Stimulated activated CD4-positive, alpha-beta T cell treated with anti-CD3 and anti-CD28 coated beads, Interleukin-4, amount 100 ng/mL, for 48 hours (primary cell): Measurements from ENCODE around the gene HECTD4.

ENCODE experiments used
- DNase-seq, 2 donors: peaks; one replicate each; pipeline ENCODE4 v3.0.0-alpha.2; 2020; ENCODE audit warnings: low read depth in 2 of 2

HECTD4 gene

DNA sequence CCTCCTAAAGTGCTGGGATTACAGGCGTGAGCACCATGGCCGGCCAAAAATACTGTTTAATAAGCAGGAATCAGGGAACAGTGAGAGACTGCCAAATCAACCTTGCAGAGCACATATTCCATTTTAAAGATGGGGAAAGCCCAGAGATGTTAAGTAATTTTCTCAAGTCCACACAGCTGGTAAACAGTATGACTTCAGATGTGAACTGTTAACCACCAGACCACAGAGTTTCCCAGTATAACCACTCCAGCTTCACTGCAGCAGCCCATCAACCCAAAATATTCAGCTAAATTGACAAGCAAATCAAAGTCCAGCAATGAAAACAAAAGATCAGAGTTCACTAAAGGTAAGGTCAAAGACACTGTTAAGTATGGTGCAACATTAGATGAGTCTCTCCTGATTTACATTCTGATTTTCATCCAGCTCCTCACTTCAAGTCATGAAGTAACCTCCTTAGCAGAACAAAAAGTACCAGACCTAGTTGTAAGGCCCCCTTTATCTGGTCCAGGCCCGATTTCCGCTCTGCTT is 174.8 kb downstream of the HECTD4 start:
- no peak for DNase-seq

DNA sequence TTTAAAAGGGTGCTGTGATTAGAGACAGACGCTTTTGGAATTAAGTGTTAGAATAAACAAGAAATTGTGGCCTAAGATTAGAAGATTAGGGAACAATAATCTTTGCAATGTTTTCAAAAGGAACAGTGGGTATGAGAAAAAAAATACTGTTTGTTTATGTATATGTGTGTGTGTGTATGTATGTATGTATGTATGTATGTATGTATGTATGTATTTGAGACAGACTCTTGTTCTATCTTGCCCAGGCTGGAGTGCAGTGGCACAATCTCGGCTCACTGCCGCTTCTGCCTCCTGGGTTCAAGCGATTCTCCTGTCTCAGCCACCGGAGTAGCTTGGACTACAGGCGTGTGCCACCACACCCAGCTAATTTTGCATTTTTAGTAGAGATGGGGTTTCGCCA is 175.3 kb downstream of the HECTD4 start:
- DNase-seq = no peak

DNA sequence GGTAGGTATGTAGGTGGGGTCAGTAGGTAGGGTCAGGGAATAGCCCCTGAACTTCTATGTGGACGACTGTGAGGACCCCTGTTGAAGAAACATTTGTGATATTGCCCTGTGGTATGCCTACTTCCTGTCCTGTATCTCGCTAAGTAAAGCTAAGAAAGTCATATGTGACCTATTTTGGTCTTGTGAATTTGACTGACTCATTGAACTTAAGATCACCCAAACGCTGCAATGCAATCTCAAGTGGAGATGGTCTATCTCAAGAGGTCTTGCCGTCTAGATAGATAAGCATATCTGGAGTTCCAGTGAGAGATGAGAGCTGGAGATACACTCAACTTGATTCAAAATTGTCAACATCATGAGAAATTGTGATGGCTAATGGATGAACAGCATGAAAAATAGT is 183.1 kb downstream of the HECTD4 start:
- no peak for DNase-seq

DNA sequence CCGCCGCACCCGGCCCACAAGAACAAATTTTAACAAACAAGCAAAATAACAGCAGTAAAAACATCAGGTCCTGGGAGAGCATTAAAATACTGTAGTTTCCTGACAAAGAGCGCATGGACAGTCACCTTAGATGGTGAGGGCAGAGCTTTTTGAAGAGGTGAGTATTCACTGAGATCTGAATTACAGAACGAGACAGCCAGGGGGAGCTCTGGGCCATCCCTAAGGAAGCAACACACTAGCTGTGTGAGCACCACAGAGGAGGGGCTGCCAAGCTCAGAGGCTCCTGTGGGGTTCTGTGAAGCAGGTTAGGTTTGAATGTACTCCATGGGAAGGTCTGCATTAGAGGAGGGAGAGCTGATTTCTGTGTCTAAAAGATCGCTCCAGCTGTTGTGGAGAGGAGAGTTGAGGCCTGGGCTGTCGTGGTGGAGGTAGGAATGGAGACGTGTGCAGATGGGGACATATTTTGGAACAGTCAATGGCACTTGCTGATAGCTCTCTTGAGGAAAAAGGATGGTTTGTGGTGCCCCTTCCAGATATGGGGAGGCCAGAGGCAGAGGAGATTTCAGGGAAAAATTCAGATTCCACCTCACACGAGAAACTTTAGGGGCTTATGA is 184.0 kb downstream of the HECTD4 start:
- peak; percentile 43 to 47 for DNase-seq

DNA sequence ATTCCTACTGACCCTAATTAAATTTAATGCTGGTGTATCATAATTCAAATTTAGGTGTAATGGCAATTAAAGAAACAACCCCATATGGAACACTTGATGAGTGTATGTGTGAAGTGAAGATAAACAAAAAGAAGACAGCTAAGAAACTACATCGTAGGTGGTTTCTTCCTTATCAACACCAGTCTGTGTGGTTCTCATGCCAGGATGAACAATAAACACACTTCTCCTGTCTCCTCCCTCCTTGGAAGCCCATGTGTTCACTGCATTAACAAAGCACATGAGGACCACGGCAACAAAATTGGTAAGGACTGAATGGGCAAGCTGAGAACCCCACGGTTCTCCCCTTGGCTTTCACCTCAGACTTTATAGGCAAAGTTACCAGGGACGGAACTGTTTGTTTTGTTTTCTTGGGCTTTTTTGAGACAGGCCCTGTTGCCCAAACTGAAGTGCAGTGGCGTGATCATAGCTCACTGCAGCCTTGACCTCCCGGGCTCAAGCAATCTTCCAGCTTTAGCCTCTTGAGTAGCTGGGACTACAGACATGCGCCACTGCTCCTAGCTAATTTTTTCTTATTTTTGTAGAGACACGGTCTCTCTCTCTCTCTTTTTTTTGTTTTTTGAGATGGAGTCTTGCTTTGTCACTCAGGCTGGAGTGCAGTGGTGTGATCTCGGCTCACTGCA is 185.9 kb downstream of the HECTD4 start:
- DNase-seq = no peak

DNA sequence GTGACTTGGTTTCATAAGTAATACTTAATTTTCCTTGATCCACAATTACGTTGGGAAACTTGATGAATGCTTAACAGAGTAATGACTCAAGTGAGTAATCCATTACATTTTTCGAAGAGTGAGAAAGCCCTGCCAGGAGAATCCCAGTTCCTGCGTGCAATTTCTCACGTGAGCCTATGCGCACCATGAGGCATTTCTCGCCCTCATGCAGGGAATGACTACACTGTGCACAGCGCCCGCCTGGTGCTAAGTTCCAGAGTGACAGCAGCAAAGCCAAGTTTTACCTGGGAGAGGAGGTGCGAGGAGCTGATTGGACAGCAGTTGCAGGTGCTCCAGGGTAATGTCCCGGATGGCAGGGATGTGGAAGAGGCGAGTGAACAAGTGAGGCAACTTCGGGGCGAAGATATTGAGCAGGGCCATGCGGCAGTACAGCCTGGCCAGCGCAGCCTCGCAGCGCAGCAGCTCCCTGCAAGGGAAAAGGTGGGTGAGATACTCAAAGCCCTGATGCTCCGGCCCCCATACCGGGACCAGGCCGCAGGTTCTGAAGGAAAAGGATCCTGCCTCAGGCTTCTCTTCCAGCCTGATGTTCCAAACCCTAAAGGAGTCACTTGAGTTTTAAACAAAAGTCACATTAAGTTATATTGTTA is 187.5 kb downstream of the HECTD4 start:
- DNase-seq = no peak

DNA sequence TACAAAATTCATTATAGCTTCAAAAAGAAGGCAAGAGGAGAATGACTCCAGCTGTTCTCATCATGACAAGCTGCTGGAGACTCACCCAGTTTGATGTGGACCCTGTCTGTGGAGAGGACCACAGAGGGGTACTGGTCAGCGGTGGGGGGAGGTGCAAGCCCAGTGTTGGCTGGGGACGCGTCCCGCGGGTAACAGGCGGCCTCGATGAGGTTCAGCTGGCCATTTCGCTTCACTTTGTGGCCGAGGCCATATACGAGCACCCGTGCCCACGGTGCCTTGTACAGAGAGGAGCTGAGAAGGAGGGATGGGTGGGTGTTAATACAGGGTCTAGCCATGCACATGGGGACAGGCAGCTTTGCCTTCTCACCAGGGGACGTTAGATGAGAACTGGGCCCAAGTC is 189.8 kb downstream of the HECTD4 start:
- no peak for DNase-seq

DNA sequence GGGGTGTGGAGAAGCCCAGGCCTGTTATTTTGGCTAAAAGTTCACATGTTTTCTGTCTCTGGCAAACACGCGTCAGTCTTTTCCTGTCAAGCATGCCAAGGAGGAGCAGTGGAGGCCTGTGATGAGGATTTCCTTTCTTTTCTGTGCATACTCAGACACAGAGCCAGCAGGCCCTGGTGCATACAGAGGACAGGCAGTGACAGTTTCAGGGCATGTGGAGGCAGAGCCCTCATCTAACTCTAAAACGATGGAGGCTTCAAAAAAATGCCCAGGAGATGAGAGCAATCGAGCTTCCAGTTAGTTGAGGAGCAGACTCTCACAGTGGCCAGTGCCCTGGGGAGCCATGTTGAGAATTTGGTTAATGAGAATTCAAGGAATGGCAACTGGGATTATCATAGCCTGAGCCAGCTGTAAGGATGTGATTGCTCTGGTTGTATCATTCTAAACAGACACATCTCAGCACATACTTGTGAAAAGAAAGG is 190.3 kb downstream of the HECTD4 start:
- no peak for DNase-seq

DNA sequence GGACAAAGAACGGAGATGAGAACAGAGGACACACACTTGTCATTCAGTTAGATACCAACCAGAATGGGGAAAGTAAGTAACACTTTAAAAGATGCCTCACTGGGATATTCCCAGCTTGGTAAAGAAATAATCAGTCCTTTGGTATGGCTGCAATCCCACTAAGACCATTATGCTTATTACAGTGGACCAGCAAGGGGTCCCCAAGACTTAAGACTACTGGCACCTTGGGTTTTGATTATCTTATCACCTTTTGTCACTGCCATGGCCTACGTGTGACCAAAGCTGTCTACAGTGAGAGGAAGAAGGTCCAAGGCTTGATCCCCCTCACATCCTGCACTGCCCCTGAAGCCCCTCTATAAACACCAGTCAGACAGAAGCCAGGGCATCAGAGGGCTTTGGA is 191.0 kb downstream of the HECTD4 start:
- DNase-seq = no peak

DNA sequence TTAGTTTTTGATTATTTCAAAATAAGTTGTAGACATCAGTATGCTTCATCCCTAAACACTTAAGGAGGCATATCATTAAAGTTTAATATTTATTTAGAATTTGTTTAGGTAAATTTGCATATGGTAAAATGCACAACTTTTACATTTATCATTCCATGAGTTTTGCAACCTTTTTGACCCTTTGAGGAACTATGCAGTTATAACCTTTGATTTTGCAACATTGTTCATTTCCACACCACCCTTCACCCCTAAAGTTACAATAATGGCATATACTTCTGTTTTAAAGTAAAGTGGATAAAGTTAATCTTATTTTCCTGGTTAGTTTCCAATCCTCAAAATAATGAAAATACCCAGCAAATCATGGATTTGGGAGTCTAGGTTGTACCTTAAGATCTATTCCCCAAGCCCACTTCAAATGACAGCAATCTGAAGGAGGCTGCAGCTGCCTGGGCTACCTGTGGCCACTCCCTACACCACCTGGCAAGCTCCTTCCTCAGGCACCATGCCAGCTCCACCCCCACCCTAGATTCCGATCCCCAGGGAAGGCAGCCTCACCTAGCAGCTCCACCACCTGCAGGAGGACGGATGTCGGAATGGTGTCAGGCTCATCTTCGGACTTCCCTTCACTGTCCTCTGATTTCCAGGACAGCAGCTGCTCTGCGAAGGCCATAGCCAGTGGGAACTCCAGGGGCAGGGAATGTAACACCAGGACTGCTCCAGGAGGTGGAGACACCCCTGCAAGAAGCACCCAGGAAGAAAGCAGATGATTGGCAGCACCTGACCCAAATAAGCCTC is 191.8 kb downstream of the HECTD4 start:
- DNase-seq = no peak

DNA sequence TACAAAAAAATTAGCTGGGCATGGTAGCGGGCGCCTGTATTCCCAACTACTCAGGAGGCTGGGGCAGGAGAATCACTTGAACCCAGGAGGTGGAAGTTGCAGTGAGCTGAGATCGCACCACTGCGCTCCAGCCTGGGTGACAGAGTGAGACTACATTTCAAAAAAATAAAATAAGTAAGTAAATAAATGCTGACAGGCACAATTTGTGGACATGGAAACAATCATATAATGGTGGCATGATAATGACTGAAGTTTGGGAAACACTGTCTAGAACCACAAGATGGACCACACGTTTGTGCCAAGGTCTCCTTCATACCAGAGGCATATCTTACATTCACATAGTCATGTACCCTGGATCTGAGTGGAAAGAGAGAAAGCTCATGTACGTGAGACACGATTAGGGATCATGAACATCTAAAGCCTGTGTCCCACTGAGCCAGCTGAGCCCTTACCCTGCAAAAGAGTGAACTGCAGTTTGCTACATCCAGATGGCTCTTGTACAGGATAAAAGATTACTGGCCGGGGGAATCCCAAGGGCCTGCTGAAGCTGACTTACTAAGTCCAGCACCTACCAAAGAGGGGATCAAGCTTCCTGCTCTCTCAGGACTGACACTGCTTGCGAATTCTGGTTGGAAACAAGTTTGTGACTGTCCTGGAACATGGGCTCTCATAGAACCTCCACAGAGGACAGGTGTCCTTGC is 194.0 kb downstream of the HECTD4 start:
- DNase-seq = no peak

DNA sequence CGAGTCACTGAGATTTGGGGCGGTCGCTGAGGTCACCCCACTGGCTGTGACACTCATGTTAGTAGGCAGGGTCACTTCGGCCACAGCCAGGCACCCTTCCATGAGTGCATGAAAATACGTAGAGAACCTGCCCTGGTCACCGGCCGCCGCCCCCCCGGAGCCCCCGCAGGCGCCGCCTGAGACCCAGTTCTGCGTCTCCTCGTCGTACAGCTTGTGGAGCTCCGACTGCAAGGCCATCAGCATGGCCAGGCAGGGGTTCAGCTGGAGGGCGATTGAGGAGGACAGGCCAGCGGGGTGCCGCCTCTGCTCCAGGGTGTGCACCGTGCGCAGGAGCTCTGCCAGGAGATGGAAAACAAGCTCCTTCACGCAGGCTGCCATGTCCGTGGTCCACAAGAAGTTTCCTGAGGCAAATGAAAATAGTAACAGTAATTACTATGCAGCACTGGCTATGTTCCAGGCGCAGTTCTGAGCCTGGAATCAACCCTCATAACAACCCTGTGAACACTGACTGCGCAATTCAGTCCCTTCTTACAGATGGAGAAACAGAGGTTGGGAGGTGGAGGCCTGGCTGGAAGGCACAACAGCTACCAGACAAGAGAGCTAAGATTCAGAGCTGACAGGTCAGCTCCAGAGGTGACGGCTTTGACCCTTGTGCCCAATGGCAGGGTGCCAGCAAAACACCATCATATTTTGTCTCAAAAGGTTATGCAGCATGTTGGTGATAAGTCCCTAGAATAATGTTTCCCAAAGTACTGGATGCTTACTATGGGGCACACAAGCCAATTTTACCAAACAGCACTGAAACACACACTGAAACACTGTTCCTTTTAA is 196.9 kb downstream of the HECTD4 start:
- DNase-seq = no peak

DNA sequence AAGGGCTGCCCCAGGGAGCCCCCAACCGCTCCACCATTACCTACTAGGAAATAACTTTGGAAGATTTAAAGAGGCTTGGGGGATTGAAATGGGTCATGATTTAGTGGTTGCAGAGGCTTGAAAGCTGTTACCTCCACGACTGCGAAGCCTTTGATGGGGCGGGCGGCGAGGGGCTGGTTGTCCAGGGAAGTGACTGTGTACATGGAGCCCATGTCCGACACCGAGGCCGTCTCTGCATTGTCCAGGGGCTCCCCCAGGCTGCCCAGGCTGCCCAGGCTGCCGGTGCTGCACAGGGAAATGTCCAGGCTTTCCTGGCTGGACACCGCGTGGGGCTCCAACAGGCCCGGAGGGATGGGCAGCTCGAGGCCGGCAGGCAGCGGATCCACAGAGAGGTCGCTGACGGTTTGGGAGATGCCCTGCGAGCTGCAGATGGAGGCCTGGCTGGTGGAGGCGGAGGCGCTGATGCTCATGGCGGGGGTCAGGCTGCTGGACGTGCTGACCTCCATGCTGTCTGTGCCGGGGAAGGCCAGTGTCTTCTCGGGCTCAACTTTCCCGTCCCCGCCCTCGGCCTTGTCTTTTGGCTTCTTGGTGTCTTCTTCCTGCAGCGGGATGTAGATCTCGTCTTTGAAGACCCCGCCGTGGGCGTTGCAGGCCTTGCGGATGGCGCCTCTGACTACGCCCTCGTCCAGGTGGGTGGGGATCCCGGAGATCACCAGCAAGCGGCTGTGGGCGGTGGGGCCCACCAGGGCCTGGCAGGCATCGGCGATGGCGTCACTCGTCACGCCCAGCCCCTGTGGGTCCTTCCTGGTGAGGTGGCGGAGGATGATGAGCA is 198.0 kb downstream of the HECTD4 start:
- no peak for DNase-seq

DNA sequence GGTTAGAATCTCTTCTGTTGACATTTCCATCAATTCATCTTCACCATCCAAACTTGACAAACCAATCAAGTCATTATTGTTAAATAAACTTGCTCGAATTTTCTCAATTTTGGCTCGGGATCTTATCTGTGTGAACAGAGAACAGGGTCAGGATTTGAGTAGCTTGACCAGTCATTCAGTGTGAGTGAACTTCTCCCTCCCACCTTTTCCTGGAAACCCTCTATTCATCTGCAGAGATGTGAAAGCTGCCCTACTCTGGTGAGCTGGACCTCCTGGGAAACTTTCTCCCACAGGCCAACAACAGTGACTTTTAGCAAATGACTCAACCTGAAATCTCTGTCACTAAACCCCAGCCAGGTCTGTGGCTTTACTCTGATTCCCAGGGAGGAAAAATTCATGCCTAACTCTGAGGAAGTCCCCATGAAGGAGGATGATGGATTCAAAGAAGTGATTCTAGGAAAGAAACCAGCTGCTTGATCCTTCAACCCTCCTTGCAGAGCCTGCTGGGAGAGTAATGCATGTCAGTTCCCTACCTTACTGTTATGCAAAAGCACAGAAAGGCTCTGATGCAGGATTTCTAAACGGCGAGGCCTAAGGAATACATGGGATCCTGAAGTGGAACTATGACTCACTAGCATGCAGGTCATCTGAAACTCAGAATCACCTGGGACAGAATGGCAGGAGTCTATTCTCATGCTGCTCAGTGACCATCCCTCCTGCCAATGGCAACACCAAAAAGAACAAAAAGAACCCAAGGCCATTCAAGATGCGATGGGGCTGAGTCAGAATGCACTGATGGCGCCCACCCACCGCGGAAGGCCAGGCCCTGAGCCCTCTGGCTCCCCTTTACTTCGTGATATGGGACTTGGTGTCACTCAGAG is 198.8 kb downstream of the HECTD4 start:
- DNase-seq = peak in 1 of 2 donors; percentile 26

DNA sequence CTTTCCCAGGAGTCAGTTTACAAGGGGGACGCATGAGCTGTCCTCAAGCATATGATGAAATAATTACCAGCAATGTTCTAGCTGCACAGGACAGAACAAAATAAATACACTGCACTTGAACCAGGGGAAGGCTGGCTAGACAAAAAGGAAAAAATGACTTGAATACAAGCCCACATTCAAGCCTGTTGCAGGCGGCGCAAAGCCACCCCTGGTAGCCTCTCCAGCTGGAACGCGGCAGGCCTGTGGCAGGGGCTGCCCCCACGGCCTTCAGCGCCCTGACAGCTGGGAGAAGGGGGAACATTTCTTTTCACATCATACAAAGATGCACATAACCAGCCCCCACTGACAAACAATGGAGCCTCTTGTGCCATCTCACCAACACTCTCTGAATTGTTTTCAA is 199.7 kb downstream of the HECTD4 start:
- no peak for DNase-seq

DNA sequence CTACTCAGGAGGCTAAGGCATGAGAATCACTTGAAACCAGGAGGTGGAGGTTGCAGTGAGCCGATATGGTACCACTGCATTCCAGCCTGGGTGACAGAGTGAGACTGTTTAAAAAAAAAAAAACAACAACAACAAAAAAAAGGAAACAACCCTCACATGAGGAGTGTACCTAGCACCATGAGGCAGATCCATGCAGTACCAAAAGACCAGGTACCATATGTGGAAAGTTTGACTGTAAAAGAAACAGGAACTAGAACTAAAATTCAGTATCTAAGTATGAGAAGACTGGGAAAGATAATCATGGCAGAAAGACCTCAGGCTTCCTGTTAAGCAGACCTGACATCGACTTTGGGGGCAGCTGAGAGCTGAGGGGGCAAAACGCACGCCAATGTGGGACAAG is 201.8 kb downstream of the HECTD4 start:
- DNase-seq = no peak

DNA sequence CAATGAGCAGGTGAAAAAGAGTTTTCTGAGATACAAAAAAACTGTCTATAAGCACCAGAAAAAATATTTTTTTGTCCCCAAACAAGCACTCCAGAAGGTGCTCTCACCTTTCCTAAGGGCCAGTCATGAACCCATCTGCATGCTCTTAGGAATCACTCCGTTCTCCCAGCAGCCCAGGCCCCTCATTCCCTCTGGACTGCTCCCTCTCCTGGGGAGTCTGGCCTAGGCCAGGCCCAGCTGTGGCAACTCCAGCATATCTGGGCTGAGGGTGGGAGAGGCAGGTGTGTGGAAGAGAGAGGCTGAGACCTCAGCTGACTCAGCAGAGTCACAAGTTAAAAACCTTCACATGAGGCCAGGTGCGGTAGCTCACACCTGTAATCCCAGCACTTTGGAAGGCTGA is 202.3 kb downstream of the HECTD4 start:
- DNase-seq = no peak

DNA sequence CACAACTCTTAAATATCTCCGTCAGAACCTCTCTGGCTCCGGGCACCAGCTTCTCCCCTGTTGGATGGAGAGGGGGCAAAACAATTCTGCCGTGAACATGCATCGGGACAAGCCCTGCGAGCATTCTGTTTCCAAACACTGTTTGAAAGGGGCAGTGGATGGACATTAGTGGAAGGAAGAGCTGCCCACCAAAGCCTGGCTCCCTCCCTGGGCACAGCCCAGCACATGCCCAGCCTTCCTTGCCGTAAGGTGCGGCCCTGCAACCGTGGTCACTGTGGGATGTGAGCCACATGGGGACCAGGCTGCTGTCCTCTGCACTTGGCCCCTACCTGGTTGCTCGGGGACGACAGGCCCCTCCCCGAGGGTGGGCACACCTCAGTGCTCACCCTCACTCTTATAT is 202.9 kb downstream of the HECTD4 start:
- DNase-seq = no peak

DNA sequence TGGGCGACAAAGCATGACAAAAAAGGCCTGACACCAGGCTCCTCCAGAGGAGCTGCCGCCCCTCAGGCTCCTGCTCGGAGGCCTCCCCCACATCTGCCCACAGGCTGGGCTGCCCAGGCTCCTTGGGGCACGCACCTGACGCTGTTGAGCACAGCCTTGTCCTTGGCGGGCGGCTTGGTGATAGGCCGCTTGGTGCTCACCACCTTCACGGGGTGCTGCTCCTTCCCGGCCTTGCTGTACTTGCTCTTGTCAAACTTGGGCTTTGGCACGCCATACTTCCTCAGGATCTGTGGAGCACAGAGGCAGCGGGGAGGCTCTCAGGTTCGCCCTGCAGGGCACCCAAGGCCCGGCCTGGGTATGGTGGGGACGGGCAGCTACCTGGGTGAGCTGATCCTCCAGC is 203.4 kb downstream of the HECTD4 start:
- no peak for DNase-seq
